ENCODE data around the gene LEP. TPM values are rescaled to one million over a fixed set of nuclear protein-coding genes. Genes with fewer than 3 reads are reported as not detected.

The LEP gene
- total and polyA plus RNA-seq, 2 donors from 2014 or later: not detected

DNA sequence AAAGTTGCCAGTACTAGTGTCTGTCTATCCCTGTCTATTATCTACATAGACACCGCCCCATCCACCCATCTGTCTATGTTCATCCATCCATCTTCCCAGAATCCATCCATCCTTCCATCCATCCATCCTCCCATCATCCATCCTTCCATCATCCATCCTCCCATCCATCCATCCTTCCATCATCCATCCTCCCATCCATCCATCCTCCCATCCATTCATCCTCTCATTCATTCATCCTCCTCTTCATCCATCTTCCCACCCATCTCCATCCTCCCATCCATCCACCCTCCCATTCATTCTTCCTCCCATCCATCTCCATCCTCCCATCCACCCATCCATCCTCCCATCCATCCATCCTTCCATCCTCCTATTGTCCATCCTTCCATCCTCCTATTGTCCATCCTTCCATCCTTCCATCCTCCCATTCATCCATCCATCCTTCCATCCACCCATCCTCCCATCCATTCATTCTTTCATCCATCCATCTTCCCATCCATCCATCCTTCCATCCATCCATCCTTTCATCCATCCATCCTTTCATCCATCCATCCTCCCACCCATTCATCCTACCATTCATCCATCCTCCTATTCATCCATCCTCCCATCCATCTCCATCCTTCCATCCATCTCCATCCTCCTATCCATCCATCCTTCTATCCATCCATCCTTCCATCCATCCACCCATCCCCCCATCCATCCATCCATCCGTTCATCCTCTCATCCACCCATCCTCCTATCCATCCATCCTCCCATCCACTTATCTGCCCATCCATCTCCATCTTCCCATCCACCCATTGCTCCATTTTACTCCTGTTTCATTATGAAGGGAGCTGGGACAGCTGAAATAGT lies 14.7 kb upstream of the LEP start:
- intact Hi-C loops (cut with DNase I): no loop called here
- Histone ChIP-seq H3K27ac (ENCODE audit: low read depth in 2 of 2, low read length in 2 of 2) (no peak overlapping the region), H3K9ac (ENCODE audit: low read length in 3 of 3) (no peak overlapping the region), H3K9me3 (ENCODE audit: control insufficient read depth in 2 of 3, insufficient read depth in 1 of 3, low read length in 3 of 3) (no peaks in the 10 kb centered on the region), H3K27me3 (ENCODE audit: control insufficient read depth, insufficient read depth, low read length) (no peaks in the 10 kb centered on the region), H3K36me3 (ENCODE audit: control insufficient read depth in 2 of 3, insufficient read depth in 3 of 3, low read length in 3 of 3) (no peaks in the 10 kb centered on the region), H3K4me3 (ENCODE audit: low read length in 3 of 3) (no peak overlapping the region), H3K4me1 (ENCODE audit: control insufficient read depth in 2 of 3, insufficient read depth in 2 of 3, low read depth in 1 of 3, low read length in 3 of 3) (peaks cover 0 to 4% (median 4%) of the 10 kb centered on the region in 3 donors)
- no peak for FAIRE-seq
- DNase-seq: no peak
- TF ChIP-seq, protein P1, sequence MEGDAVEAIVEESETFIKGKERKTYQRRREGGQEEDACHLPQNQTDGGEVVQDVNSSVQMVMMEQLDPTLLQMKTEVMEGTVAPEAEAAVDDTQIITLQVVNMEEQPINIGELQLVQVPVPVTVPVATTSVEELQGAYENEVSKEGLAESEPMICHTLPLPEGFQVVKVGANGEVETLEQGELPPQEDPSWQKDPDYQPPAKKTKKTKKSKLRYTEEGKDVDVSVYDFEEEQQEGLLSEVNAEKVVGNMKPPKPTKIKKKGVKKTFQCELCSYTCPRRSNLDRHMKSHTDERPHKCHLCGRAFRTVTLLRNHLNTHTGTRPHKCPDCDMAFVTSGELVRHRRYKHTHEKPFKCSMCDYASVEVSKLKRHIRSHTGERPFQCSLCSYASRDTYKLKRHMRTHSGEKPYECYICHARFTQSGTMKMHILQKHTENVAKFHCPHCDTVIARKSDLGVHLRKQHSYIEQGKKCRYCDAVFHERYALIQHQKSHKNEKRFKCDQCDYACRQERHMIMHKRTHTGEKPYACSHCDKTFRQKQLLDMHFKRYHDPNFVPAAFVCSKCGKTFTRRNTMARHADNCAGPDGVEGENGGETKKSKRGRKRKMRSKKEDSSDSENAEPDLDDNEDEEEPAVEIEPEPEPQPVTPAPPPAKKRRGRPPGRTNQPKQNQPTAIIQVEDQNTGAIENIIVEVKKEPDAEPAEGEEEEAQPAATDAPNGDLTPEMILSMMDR (IDR thresholded peaks at IDR 0.05; ENCODE audit: borderline replicate concordance, extremely low read depth, insufficient read depth): no peak

DNA sequence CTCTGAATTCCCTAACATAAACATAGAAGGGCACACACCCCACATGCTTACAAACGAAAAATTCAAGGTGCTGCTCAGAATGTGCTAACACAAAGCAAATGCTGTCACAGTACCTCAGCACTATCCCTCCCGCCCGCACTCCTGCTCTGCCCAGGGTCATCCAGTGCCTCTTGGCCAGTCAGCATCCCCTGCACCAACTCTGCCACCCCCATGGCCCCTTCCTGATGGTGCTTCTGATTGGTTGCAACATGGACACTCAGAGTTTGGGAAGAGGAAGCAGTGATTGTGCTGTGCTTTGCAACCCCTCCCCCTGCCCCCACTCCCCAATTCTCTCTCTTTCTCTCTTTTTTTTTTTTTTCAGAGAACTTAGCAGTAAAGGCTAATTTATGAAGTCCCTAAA lies 13.8 kb upstream of the LEP start:
- no peak overlapping the region for H3K4me3 ChIP-seq (ENCODE audit: low read length in 3 of 3)
- H3K27ac ChIP-seq (ENCODE audit: low read depth in 2 of 2, low read length in 2 of 2): no peak overlapping the region
- DNase-seq: no peak
- H3K9ac ChIP-seq (ENCODE audit: low read length in 3 of 3): no peak overlapping the region
- H3K36me3 ChIP-seq (ENCODE audit: control insufficient read depth in 2 of 3, insufficient read depth in 3 of 3, low read length in 3 of 3): no peaks in the 10 kb centered on the region
- FAIRE-seq: no peak
- H3K9me3 ChIP-seq (ENCODE audit: control insufficient read depth in 2 of 3, insufficient read depth in 1 of 3, low read length in 3 of 3): no peaks in the 10 kb centered on the region
- H3K27me3 ChIP-seq (ENCODE audit: control insufficient read depth, insufficient read depth, low read length): no peaks in the 10 kb centered on the region
- TF ChIP-seq, protein P1 (IDR thresholded peaks at IDR 0.05; ENCODE audit: borderline replicate concordance, extremely low read depth, insufficient read depth): no peak
- intact Hi-C loops (cut with DNase I): no loop called here
- no peaks in the 10 kb centered on the region for H3K4me1 ChIP-seq (ENCODE audit: control insufficient read depth in 2 of 3, insufficient read depth in 2 of 3, low read depth in 1 of 3, low read length in 3 of 3)

DNA sequence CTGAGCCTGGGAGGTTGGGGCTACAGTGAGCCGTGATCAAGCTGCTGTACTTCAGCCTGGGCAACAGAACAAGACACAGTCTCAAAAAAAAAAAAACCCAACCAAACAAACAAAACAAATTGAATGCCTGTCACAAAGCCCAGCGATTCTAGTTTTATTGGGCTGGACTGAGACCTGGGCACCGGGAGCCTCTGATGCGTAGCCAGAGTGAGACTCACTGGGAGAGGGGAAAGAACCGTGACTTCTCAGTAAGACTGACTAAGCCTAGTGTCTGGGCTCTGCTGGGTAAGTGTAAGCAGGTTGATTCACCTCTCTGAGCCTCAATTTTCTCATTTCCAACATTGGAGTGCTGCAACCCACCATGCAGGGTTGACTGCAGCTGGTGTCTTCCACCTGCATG lies 10.1 kb upstream of the LEP start:
- FAIRE-seq (no peak), DNase-seq (peak in 2 of 5 donors; percentile 21 to 44)
- Histone ChIP-seq H3K27ac (ENCODE audit: low read depth in 2 of 2, low read length in 2 of 2) (no peak overlapping the region), H3K4me3 (ENCODE audit: low read length in 3 of 3) (no peak overlapping the region), H3K4me1 (ENCODE audit: control insufficient read depth in 2 of 3, insufficient read depth in 2 of 3, low read depth in 1 of 3, low read length in 3 of 3) (no peaks in the 10 kb centered on the region), H3K36me3 (ENCODE audit: control insufficient read depth in 2 of 3, insufficient read depth in 3 of 3, low read length in 3 of 3) (no peaks in the 10 kb centered on the region), H3K9me3 (ENCODE audit: control insufficient read depth in 2 of 3, insufficient read depth in 1 of 3, low read length in 3 of 3) (no peaks in the 10 kb centered on the region), H3K27me3 (ENCODE audit: control insufficient read depth, insufficient read depth, low read length) (no peaks in the 10 kb centered on the region), H3K9ac (ENCODE audit: low read length in 3 of 3) (no peak overlapping the region)
- intact Hi-C loops (cut with DNase I): no loop called here
- TF ChIP-seq, protein P1 (IDR thresholded peaks at IDR 0.05; ENCODE audit: borderline replicate concordance, extremely low read depth, insufficient read depth): no peak
